GM12874 (cell line): Measurements from ENCODE around the gene BMF.

Experiments used
- TF ChIP-seq, protein P1 (sequence below): IDR thresholded peaks from 2 replicates; pipeline ENCODE4 v1.5.1; 2011; ENCODE audit warnings: low read depth, mild to moderate bottlenecking, control low read depth, low read length, moderate library complexity; ENCODE audit not compliant: insufficient read depth

BMF gene

GRCh38 chr15:40054855-40055575 is 53.7 kb downstream of the BMF start:
- TF ChIP-seq, protein P1, sequence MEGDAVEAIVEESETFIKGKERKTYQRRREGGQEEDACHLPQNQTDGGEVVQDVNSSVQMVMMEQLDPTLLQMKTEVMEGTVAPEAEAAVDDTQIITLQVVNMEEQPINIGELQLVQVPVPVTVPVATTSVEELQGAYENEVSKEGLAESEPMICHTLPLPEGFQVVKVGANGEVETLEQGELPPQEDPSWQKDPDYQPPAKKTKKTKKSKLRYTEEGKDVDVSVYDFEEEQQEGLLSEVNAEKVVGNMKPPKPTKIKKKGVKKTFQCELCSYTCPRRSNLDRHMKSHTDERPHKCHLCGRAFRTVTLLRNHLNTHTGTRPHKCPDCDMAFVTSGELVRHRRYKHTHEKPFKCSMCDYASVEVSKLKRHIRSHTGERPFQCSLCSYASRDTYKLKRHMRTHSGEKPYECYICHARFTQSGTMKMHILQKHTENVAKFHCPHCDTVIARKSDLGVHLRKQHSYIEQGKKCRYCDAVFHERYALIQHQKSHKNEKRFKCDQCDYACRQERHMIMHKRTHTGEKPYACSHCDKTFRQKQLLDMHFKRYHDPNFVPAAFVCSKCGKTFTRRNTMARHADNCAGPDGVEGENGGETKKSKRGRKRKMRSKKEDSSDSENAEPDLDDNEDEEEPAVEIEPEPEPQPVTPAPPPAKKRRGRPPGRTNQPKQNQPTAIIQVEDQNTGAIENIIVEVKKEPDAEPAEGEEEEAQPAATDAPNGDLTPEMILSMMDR, result no peak

DNA sequence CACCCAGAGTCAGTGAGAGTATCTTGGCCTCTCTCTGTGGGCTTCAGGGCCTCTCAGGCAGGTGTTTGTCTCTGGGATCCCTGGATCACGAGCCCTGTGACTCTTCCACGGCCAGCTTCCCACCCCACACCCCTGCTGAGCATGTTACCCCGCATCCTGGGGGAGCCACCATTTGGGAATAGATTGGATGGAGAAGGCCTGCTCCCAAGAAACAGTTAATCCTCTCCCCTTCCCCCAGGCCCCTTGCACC is 54.1 kb downstream of the BMF start:
- TF ChIP-seq, protein P1, result no peak

DNA sequence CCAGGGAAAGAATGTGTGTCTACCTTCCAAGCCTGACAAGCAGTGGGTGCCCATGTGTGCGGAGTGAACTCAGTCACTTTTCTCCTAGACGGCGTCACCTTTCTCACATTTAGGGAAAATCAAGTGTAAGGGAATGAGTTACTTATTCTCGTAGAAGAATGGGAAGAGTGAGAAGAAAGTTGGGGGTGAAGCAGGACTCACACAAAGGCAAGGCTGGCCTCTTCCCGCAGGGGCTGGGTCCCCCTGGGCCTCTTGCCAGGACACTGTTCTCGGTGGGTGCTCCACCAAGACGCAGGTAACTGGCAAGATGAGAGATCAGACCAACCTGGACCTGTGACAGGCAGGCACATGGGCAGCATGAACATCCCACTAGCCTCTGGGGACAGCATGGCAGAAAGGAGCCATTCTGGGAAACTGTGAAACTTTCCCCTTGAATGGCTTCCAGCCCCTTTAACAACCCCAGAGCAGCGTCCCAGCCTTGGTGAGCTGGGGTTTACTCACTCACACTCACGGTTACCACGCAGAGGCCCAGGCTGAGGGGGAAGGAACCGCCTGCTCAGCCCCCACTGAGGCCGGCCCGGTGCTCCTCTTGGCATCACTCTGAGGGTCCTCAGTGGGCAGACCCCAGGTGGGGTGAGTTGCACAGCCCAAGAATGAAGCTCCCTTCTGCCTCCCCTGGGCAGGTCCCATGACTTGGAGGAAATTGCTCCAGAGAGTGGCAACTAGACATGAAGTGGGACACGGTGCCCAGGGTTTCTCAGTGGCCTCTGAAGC is 54.7 kb downstream of the BMF start:
- TF ChIP-seq, protein P1, result no peak

DNA sequence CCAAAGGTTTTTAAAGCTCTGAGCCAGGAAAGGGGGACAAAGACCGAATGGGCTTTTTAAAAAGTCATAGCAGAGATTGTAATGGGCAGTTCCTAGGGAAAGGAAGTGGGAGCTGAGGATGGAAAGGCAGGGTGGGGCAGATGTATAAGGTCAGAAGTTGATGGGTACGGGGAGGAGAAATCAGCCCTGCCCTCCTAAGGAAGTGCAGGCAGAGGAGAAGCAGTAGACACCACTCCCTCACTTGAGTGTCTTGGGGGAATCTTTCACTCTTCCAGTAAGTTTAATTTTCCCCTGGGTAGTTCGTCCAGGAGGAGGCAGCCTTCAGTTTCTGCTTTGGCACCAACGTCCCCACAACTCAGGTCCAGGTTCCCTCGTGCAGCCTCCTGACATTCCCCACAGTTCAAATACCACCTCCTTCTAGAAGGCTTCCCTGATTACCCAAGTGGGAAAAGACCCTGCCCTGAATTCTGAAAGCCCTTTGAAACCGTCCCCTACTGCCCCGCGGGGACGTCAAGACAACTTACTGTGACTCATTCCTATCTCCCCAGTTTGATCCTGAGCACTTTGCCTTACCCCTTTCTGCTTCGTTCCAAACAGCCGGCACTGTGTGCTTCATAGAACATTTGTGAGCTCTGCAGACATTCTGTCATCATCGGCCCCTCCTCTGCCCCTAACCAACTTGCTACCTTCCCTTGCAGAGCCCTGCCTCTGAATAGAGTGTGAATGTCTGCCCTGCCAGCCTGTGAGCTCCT is 55.4 kb downstream of the BMF start:
- TF ChIP-seq, protein P1, result no peak

- TF ChIP-seq, protein P1, result no peak
Measured at GRCh38 chr15:40052604-40053003, 56.1 kb downstream of the BMF start.

GRCh38 chr15:40051616-40052415 is 56.9 kb downstream of the BMF start:
- TF ChIP-seq, protein P1, result no peak
